HG02970 (cell line): ENCODE data around the gene ALDH1B1.

ENCODE experiments used
- ATAC-seq: cut with Tn5 transposase; IDR thresholded peaks from one replicate; pipeline ENCODE4 v1.9.1; 2021; ENCODE audit warnings: mild to moderate bottlenecking, moderate library complexity, moderate number of reproducible peaks; ENCODE audit not compliant: unreplicated experiment, low FRiP score

The ALDH1B1 gene

DNA sequence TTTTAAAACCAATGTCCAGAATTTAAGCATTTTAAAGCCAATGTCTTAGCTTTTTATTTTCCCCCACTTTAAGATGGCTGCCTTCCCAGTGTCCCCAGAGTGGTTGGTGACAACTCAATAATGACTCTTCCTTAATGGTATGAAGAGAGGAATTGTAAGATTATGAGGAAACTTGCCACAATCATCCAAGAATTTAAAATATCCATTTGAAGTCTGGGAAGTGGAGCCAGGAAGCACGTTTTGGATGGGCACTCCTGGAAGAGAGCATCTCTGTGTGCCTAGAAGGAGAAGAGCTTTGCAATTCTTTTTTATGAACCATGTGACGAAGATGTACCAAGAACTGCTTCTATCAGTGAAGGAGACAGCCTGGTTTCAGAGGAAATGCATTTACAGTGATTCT, 43.0 kb downstream of the ALDH1B1 start:
- ATAC-seq: no peak

DNA sequence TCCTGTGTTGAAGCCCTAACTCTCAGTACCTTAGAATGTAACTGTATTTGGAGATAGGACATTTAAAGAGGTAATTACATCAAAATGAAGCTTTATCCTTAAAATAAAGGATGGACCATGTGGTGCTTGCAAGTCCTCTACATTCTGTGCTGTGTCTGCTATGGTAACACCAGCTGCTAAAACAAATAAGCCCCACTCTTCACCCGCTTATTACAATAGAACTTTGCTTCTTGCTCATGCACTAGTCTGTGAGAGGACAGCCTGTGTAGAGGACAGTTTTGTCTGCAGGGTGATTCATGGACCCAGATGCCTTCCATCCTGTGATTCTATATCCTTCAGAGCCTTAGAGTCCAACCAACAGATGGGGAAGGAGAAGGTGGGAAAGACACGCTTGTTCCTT, 44.2 kb downstream of the ALDH1B1 start:
- no peak for ATAC-seq

DNA sequence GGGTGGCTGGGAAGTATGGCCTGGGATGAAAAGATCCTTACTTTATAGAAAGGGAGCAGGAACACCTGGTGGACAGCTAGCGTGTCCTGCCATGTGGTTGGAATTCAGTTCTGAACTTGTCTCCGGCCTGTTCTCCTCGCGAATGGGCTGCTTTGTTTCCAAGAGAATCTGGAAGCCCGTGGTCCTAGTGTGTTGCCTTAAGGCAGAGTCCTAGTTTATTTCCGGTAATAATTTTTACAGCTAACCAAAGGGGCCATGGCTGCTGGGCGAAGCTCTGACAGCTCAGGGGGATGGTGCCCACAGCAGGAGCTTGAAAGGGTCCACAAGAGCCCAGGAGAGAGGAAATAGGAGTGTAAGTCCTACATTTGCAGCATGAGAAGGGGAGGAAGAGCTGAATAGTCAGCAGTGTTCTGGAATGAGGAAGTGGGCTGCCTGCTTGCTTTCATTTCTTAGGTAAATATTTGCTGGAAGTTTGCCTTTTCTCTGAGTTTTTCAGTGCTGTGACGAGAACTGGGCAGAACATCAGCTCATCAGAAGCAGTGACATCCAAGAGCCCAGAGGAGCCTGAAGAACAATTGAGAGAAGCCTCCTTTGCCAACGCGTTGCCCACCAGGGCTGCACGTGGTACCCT, 44.8 kb downstream of the ALDH1B1 start:
- ATAC-seq: no peak

DNA sequence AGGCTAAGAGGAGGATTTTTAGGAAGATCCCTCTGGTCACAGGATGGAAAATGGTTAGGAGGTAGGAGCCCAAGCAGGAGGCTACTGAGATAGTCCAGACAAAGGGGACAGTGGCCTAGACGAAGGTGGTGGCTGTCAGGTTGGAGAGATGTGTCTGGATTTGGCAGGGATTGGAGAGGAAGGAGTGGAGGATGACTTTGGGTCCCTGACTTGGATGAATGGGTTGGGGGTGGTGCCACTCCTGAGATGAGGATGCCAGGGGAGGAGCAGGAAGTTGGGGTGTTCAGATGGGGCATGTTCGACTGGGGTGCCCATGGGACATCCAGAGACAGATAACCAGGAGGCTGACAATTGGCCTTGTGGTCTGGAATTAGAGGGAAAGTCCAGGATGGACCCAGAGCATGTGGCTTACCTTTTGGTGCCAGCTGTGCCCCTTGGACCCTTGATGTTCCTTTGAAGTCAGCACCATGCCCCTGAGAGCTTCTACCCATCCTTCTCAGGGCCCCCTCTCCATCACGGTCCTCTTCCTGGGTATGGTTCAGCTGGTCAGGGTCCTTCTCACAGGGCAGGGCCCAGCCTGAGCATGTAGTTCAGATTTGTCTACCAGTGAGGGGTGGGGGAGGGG, 46.9 kb downstream of the ALDH1B1 start:
- ATAC-seq: no peak

DNA sequence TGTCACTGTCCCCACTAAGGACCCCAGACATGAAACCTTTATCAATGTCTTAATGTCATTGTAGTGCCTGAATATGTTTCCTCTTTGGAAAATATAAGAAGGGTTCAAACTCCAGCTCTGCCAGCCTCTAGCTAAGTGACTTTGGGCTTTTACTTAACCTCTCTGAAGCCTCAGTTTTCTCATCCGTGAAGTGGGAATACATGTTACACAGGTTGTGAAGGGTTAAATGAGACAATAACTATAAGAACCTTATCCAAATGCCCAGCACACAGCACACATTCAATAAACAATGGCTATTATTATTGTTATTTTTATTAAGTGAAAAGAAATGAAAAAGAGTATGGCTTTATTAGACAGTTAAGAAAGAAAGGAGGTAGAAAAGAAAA, 47.4 kb downstream of the ALDH1B1 start:
- ATAC-seq: no peak

DNA sequence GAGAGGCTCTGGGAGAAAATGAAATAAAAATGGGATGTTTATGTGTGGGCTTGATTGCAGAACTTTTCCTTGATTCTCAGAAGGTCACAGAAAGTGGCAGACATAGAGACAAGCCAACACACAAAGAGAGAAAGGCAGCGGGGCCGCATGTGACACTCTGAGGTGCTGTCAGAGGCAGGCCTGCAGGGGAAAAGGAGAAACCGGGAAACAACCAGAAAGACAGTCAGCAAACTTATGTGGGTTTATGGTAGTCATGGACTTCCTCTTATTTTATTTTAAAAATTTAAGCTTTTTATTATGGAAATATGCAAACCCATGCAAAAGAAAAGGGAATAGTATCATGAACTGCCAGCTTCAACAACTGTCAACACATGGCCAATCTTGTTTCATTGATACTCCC, 48.0 kb downstream of the ALDH1B1 start:
- no peak for ATAC-seq

DNA sequence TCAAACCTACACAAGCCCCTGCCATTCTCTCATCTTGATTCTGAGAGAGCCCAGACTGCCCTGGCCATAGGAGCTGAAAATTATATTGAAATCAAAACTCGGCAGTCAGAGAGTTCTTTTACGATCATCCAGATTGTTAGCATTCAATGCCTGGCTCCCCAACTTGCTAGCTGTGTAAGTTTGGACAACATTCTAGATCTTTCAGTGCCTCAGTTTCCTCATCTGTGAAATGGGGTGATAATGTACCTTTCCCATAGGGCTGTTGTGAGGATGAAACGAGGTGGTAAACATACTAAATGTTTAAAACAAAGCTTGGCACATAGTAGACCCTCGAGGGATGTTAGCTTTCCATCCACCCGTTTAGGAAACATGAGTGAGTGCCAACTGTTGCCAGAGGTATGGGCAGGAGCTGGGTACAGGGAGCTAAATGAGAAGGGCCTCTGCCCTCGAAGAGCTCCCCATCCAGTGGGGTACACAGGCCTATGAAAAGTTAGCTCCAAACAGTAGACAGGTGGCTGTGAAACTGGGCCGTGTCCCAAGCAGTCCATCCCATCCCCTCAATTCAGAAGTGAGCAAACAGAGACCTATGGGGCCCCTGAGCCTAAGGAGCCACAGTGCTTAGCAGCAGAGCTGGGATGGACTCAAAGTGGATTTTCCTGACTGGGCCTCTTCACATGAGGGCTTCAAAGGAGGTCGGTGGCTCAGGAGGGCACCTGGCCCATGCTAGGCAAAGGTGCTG, 49.0 kb downstream of the ALDH1B1 start:
- ATAC-seq: no peak

DNA sequence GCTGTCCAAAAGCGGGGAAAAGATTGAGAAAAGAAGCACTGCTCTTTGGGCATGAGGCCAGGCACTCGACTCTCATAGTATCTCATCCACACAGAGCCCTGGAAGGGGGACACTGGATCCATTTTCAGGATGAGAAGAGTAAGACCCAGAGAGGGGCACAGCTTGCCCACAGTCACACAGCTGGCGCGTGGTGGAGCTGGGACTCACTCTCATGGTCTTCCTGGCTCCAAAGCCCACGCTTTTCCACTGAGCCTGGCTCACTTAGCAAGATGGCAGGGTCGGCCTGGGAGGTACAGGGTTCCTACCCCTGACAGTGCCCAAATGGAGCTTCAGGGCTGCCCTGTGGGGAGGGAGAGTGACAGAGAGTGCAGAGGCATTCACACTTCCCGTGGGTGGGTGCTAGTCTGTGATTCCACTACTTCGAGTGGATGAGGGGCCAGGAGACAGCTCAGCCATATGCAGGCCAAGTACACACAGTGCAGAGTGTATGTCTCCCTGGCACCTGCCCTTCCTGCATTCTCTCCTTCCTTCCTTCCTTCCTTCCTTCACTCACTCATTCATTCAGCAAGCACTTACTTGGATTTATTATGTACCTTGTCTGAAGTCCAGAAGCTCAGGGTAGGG, 50.1 kb downstream of the ALDH1B1 start:
- ATAC-seq: no peak

DNA sequence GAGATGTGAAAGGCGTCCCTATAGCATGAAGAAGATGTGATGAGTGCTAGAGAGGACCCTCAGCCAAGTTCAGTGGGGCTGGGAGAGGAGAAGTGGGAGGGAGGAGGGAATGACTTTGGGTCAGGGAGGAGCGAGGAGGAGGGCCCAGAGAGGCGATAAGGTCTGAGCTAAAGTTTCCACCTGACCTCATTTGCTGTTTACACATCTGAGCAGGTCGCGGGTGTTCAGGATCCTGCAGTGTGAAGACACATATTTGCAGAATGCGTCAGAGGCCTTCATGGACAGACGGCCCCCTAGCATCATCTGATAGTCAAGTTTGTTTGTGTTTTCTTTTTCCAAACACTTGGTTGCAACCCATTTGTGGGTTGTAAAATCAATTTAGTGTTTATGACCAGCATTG, 50.7 kb downstream of the ALDH1B1 start:
- ATAC-seq: no peak

DNA sequence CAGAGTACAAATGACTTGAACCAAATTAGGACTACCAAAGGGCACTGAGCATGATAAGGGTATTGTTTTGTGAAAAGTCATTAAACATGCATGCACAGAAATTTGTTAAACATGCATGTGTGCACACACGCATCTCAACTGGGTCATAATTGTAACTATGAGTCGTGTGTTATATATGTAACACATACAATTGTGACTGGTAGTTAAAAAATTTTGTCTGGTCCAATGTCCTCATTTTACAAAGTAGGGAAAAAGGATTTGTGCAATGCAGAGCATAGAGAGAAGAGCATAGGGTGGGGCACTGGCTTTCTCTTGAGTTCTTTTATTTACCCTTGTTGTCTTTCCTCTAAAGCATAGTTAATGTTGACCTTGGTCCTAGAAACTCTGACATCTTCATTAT, 51.1 kb downstream of the ALDH1B1 start:
- ATAC-seq: no peak

DNA sequence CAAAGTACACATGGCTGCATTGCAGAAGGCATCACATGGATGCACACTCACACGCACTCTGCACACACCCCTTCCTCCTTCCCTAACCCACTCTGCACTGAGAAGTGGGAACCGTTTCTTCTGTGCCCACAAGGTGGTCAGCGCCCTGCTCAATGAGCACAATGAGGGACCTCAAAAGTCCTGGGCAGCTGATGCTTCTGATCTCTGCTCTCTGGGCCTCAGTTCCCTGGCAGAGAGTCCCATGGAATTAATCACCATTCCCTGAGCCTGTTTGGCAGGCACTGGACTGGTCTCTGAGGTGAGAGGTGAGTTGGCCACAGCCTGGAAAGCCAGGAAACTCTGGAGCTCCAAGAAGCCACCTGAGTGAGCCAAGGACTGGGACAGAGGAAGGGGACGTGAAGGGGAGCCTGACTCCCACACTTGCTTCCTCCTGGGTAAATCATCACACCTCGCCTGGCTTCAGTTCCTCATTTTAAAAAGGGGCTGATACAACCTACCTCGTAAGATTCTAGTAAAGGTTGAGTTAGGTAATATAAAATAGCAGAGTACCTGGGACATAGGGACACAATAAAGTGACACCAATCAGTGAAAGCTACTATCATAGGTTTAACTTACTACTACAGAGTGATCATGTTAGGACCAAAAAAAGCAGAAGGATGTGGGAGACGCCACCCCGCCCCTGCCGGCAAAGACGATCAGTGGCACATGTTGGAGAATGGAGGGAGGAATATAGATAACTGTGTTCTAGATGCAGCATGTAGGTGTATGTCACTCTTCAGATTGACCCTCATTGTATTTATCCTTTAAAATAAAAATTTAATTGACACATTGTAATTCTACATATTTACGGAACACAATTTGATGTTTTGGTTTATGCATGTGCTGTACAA, 52.9 kb downstream of the ALDH1B1 start:
- ATAC-seq: peak; percentile 63

DNA sequence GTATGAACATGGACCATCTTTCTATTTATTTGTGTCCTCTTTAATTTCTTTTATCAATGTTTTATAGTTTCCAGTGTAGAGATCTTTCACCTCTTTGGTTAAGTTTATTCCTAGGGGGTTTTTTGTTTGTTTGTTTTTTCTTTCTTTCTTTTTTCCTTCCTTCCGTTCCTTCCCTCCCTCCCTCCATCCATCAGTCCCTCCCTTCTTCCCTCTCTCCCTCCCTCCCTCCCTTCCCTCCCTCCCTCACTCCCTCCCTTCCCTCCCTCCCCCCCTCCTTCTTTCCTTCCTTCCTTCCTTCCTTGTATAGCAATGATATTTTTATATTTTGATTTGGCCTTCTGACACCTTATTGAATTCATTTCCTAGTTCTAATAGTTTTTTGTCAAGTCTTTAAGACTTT, 55.2 kb downstream of the ALDH1B1 start:
- no peak for ATAC-seq
